ENCODE data around the gene PARD6A. TPM values are rescaled to one million over a fixed set of nuclear protein-coding genes. Genes with fewer than 3 reads are reported as not detected.

Gene PARD6A
- total and polyA plus RNA-seq, 4 donors, result 7.2 to 20.9 (median 14.4) TPM

- H3K27ac ChIP-seq (ENCODE audit: low read depth, low read length), result no peak overlapping the region
Observed at GRCh38 chr16:67658849-67659674, 1.7 kb upstream of the PARD6A start.

GRCh38 chr16:67659675-67660563 is 841 bp upstream of the PARD6A start, which contains the start of gene ACD:
Gene ACD, minus strand, starts transcription at chr16:67660260. Its CDS starts 40 bp downstream, at chr16:67660220.
- Histone ChIP-seq H3K4me1 (ENCODE audit: control insufficient read depth, insufficient read depth, low read length) (peaks cover 51% of the 10 kb centered on the region), H3K4me3 (ENCODE audit: low read depth, low read length) (peak within 1 kb of the TSS; percentile 85), H3K36me3 (ENCODE audit: control insufficient read depth, insufficient read depth, low read length) (peaks cover 74% of the 10 kb centered on the region), H3K27ac (ENCODE audit: low read depth, low read length) (peak within 1 kb of the TSS; percentile 97), H3K27me3 (ENCODE audit: control insufficient read depth, insufficient read depth, low read length) (no peaks in the 10 kb centered on the region), H3K9me3 (ENCODE audit: control insufficient read depth, insufficient read depth, low read length) (no peaks in the 10 kb centered on the region)
- WGBS (ENCODE audit: insufficient coverage), result under 1% methylated on average over 83 of the region's 83 CpGs
- peak; percentile 91 to 98 (median 92) for DNase-seq (ENCODE audit: low read depth in 4 of 6, low spot score in 6 of 6)

More at GRCh38 chr16:67658849-67659674, 1.7 kb upstream of the PARD6A start:
- no peak for DNase-seq (ENCODE audit: low read depth in 4 of 6, low spot score in 6 of 6)
- Histone ChIP-seq H3K36me3 (ENCODE audit: control insufficient read depth, insufficient read depth, low read length) (peaks cover 75% of the 10 kb centered on the region), H3K9me3 (ENCODE audit: control insufficient read depth, insufficient read depth, low read length) (no peaks in the 10 kb centered on the region), H3K27me3 (ENCODE audit: control insufficient read depth, insufficient read depth, low read length) (peaks cover 8% of the 10 kb centered on the region), H3K4me3 (ENCODE audit: low read depth, low read length) (peak overlapping the region; percentile 85), H3K4me1 (ENCODE audit: control insufficient read depth, insufficient read depth, low read length) (peaks cover 54% of the 10 kb centered on the region)
- WGBS (ENCODE audit: insufficient coverage), result 39% methylated on average over 17 of the region's 21 CpGs

GRCh38 chr16:67661101-67661761 is 471 bp downstream of the PARD6A start:
- Histone ChIP-seq H3K27ac (ENCODE audit: low read depth, low read length) (peak overlapping the region; percentile 97), H3K27me3 (ENCODE audit: control insufficient read depth, insufficient read depth, low read length) (no peaks in the 10 kb centered on the region), H3K4me1 (ENCODE audit: control insufficient read depth, insufficient read depth, low read length) (peaks cover 62% of the 10 kb centered on the region), H3K36me3 (ENCODE audit: control insufficient read depth, insufficient read depth, low read length) (peaks cover 70% of the 10 kb centered on the region), H3K4me3 (ENCODE audit: low read depth, low read length) (peak overlapping the region; percentile 85), H3K9me3 (ENCODE audit: control insufficient read depth, insufficient read depth, low read length) (no peaks in the 10 kb centered on the region)
- DNase-seq (ENCODE audit: low read depth in 4 of 6, low spot score in 6 of 6), result peak in 3 of 6 donors; percentile 41 to 78 (median 74)
- 4% methylated on average over 34 of the region's 39 CpGs for WGBS (ENCODE audit: insufficient coverage)

- Histone ChIP-seq H3K27me3 (ENCODE audit: control insufficient read depth, insufficient read depth, low read length) (no peaks in the 10 kb centered on the region), H3K4me3 (ENCODE audit: low read depth, low read length) (no peak overlapping the region), H3K36me3 (ENCODE audit: control insufficient read depth, insufficient read depth, low read length) (peaks cover 61% of the 10 kb centered on the region), H3K27ac (ENCODE audit: low read depth, low read length) (no peak overlapping the region), H3K4me1 (ENCODE audit: control insufficient read depth, insufficient read depth, low read length) (peaks cover 66% of the 10 kb centered on the region), H3K9me3 (ENCODE audit: control insufficient read depth, insufficient read depth, low read length) (no peaks in the 10 kb centered on the region)
- DNase-seq (ENCODE audit: low read depth in 4 of 6, low spot score in 6 of 6), result no peak
- WGBS (ENCODE audit: insufficient coverage), result 88% methylated on average over 34 of the region's 34 CpGs
Observed at GRCh38 chr16:67661886-67662652, 1.3 kb downstream of the PARD6A start.

GRCh38 chr16:67662653-67663010 is 1.9 kb downstream of the PARD6A start:
- Histone ChIP-seq H3K4me3 (ENCODE audit: low read depth, low read length) (no peak overlapping the region), H3K36me3 (ENCODE audit: control insufficient read depth, insufficient read depth, low read length) (peaks cover 56% of the 10 kb centered on the region), H3K27me3 (ENCODE audit: control insufficient read depth, insufficient read depth, low read length) (no peaks in the 10 kb centered on the region), H3K9me3 (ENCODE audit: control insufficient read depth, insufficient read depth, low read length) (no peaks in the 10 kb centered on the region), H3K4me1 (ENCODE audit: control insufficient read depth, insufficient read depth, low read length) (peaks cover 72% of the 10 kb centered on the region), H3K27ac (ENCODE audit: low read depth, low read length) (no peak overlapping the region)
- DNase-seq (ENCODE audit: low read depth in 4 of 6, low spot score in 6 of 6), result no peak

GRCh38 chr16:67663151-67663876 is 2.6 kb downstream of the PARD6A start:
- Histone ChIP-seq H3K4me1 (ENCODE audit: control insufficient read depth, insufficient read depth, low read length) (peaks cover 79% of the 10 kb centered on the region), H3K36me3 (ENCODE audit: control insufficient read depth, insufficient read depth, low read length) (peaks cover 52% of the 10 kb centered on the region), H3K9me3 (ENCODE audit: control insufficient read depth, insufficient read depth, low read length) (no peaks in the 10 kb centered on the region), H3K27ac (ENCODE audit: low read depth, low read length) (no peak overlapping the region), H3K27me3 (ENCODE audit: control insufficient read depth, insufficient read depth, low read length) (no peaks in the 10 kb centered on the region), H3K4me3 (ENCODE audit: low read depth, low read length) (no peak overlapping the region)
- 75% methylated on average over 25 of the region's 25 CpGs for WGBS (ENCODE audit: insufficient coverage)
- no peak for DNase-seq (ENCODE audit: low read depth in 4 of 6, low spot score in 6 of 6)

GRCh38 chr16:67663877-67664222 is 3.1 kb downstream of the PARD6A start:
- no peak overlapping the region for H3K4me3 ChIP-seq (ENCODE audit: low read depth, low read length)
- peaks cover 79% of the 10 kb centered on the region for H3K4me1 ChIP-seq (ENCODE audit: control insufficient read depth, insufficient read depth, low read length)
- 95% methylated on average over 5 of the region's 6 CpGs for WGBS (ENCODE audit: insufficient coverage)
- peaks cover 46% of the 10 kb centered on the region for H3K36me3 ChIP-seq (ENCODE audit: control insufficient read depth, insufficient read depth, low read length)
- H3K27me3 ChIP-seq (ENCODE audit: control insufficient read depth, insufficient read depth, low read length), result no peaks in the 10 kb centered on the region
- H3K9me3 ChIP-seq (ENCODE audit: control insufficient read depth, insufficient read depth, low read length), result no peaks in the 10 kb centered on the region
- H3K27ac ChIP-seq (ENCODE audit: low read depth, low read length), result no peak overlapping the region
- no peak for DNase-seq (ENCODE audit: low read depth in 4 of 6, low spot score in 6 of 6)

- Histone ChIP-seq H3K4me3 (ENCODE audit: low read depth, low read length) (no peak overlapping the region), H3K27me3 (ENCODE audit: control insufficient read depth, insufficient read depth, low read length) (no peaks in the 10 kb centered on the region), H3K9me3 (ENCODE audit: control insufficient read depth, insufficient read depth, low read length) (no peaks in the 10 kb centered on the region), H3K4me1 (ENCODE audit: control insufficient read depth, insufficient read depth, low read length) (peaks cover 75% of the 10 kb centered on the region), H3K36me3 (ENCODE audit: control insufficient read depth, insufficient read depth, low read length) (peaks cover 42% of the 10 kb centered on the region), H3K27ac (ENCODE audit: low read depth, low read length) (no peak overlapping the region)
- DNase-seq (ENCODE audit: low read depth in 4 of 6, low spot score in 6 of 6), result no peak
- WGBS (ENCODE audit: insufficient coverage), result 86% methylated on average over 4 of the region's 4 CpGs
Observed at GRCh38 chr16:67664258-67664657, 3.5 kb downstream of the PARD6A start.
